Femur (tissue), 1 donor: ENCODE measurements around the gene WNT8B.

Experiments used
- DNase-seq: peaks from one replicate; pipeline ENCODE4 v3.0.0-alpha.2; 2017

The WNT8B gene

DNA sequence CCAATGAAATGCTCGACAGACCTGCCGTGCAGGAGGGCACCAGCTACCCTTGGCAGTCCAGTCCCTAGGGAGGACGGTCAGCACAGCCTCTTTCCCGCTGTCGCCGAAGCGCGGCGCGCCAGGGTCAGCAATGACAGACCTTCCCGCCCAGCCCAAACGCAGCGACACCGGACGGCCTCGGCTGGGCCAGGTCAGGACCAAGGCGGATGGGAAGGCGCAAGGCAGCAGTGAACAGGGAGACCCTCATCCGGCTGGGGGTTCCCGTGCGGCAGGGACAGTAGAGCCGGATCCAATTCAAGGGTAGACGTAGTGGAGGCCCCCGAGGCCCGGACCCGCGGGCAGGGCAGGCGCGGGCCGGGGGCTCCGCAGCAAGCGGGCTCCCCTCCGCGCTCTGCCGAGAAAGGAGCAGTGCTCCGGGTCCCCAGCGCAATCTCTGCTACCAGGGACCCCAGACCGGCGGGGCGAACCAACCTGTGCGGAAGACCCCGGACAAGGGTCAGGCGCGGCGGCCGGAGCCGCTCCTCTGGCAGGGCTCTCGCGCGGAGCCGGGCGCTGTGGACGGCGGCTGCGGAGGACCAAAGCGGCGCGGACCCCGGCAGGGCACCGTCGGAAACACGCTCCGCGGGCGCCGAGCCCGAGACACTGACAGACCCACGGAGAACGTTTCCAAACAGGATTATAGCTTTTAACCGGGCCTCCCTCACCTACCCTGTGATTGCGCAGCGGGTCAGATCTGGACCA is 56.7 kb downstream of the WNT8B start, which contains the start of gene SEC31B:
SEC31B (minus strand) TSS at position 551 of the 741 bp plus-strand sequence. CDS start 2,909 bp downstream, outside the sequence.
- DNase-seq = peak; percentile 43

- no peak for DNase-seq
Measured at GRCh38 chr10:100520811-100521210, 58.0 kb downstream of the WNT8B start.

GRCh38 chr10:100522107-100522801 is 59.4 kb downstream of the WNT8B start:
- no peak for DNase-seq

DNA sequence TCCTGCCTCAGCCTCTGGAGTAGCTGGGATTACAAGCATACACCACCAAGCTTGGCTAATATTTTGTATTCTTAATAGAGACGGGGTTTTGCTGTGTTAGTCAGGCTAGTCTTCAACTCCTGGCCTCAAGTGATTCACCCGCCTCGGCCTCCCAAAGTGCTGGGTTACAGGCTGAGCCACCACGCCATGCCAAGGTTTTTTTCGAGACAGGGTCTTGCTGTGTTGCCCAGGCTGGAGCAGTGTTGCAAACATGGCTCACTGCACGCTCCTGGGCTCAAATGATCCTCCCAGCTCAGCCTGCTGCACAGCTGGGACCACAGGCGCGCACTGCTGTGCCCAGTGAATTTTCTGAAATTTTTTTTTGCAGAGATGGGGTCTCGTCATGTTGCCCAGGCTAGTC is 60.1 kb downstream of the WNT8B start:
- no peak for DNase-seq

DNA sequence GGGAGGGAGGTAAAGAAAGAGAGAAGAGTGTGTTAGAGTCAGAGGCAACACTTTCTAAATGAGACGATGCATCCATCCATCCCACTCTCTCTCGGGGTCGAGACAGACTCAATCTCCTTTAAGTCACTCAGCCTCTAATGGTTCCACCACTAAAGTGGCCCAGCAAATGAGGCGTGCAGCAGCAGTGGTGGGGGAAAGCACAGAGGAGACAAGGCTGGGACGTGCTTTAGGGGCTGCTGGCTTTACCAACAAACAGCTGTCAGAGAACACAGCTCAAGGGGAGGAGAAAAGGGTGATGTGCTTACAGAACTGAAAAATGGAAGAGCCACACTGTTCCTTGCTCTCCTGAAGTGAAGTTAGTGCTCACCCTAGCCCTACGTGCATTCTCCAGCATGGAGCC is 61.4 kb downstream of the WNT8B start:
- DNase-seq = no peak

DNA sequence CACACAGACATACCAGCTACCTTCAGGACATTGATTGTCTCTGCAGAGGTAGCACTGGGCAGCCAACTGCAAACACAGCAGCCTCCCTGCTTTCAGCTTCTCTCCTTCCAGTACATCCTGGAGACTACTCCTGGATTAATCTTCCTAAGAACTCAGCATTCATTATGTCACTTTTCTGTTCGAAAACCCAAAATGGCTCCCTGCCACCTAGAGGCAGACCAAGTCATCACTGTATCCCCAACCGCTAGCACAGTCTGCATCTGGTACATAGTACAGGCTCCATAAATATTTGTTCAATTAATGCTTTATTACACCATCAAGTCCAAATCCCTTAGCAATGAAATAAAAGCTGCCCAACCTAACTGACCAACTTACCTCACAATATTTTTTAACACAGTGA is 61.8 kb downstream of the WNT8B start:
- no peak for DNase-seq

- DNase-seq = no peak
Measured at GRCh38 chr10:100528123-100528886, 65.5 kb downstream of the WNT8B start.

DNA sequence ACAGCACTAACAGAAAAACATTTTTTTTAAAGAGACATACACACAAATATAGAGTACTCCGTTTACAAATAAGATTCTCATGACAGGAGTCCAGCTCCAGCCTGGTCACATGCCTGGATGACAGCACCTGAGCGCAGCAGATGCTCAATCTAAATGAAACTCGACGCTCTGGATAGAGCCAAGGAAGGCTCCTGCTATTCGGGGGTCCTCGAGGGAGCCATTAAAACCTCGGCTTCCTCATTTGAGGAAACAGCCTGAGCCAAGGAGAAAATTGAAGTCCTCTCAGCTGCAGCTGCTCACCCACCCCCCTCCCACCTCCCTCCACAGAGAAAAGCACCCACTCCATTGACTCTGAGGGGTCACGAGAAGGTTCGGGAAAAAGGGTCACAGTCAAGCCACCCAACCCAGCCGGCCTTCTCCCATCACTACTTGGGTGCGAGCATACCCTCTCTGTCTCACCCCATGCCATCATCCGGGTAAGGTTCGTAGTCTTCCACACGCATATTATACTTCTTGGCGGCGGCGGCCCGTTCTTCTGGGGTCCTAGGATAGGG is 66.2 kb downstream of the WNT8B start:
- peak; percentile 72 for DNase-seq

DNA sequence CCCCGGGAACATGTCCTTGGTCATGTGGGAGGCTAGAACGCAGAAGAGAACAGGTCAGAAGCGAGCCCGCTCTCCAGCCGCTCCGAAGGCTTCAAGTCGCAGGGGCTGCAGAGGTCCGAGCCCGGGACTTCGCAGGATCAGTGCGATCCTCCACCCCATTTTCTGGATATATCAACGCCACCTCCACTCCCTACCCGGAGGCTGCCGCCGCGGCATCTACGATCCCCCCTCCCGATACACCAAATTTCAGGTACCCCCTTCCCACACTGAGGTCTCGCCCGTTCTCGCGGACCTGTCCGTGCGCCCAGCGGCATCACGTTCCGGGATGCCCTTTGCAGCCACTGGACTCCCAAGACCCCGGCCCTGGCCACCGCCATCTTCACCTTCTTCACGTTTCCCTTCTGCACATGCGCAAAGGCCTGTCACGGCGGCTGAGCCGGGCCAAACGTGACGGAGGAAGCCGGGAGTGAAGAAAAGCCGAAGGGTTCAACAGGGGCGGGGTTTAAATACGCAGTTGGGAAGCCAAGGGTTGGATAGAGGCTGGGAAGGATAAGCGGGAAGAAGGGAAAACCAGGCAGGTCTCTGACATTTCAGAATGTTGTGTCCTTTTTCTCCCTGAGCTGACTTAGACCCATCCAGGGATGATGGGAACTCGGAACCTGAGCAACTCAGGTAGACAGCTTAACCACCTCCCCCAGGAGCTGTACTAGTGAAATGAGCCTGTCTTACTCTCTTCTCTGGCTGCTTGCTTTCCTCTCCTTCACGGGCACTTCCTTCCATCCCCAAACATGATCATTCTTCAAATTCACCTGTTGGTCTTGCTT is 66.9 kb downstream of the WNT8B start, which contains the start of gene NDUFB8:
NDUFB8 (minus strand) TSS at position 397 of the 824 bp plus-strand sequence; CDS start at position 377, 20 bp downstream.
- DNase-seq = peak; percentile 94

- DNase-seq = no peak
Measured at GRCh38 chr10:100531761-100532160, 69.0 kb downstream of the WNT8B start.
